K562 (cell line): ENCODE measurements around the gene ALKBH3. TPM values are rescaled to one million over a fixed set of nuclear protein-coding genes. Genes with fewer than 3 reads are reported as not detected.

Experiments used
- ATAC-seq: fragments of 200-7000 bp; cut with Tn5 transposase; 3 replicates; pipeline ENCODE4 v1.9.1; 2020; ENCODE audit warnings: moderate library complexity
- BruUV-seq: library from RNA; stranded (reverse); fragments of 400-500 nt; replicated peaks from 2 replicates; lab custom pipeline; 2021; lab: Mats Ljungman, UMichigan
- CTCF ChIA-PET: fragments of 300-600 bp; formaldehyde crosslinking; extraction: SDS; loops from one replicate; lab custom pipeline; 2021; ENCODE audit warnings: low intra/inter-chr PET ratio; lab: Yijun Ruan, JAX
- POLR2A ChIA-PET: fragments of 300-600, 350-650 bp; sonication (Branson Sonifier 250); formaldehyde crosslinking; extraction: SDS; loops from one replicate; lab custom pipeline; 2021; ENCODE audit warnings: antibody characterized with exemption, inconsistent platforms; lab: Yijun Ruan, JAX
- DNase-seq, 4 experiments: peaks; one replicate each; pipeline versions ENCODE4 v3.0.0 to v3.0.0-alpha.2; 2011 to 2018; ENCODE audit warnings: low spot score in 3 of 4, mixed read lengths in 3 of 4; ENCODE audit errors: extremely low read depth in 1 of 4
- FAIRE-seq: peaks from 2 replicates; lab custom pipeline; 2011; peaks lifted over from hg19 to GRCh38; lab: Jason Lieb, UNC
- H2AFZ ChIP-seq: 2 replicates; pipeline ENCODE4 v1.6.0; 2011; ENCODE audit warnings: low read depth, low read length, control low read depth, inconsistent platforms
- H3K27ac ChIP-seq: fragments of 200-600 bp; 3 replicates; pipeline ENCODE4 v1.8.0; 2011; ENCODE audit warnings: low read depth, mild to moderate bottlenecking, control low read depth, inconsistent platforms, low read length, moderate library complexity, mixed read lengths; ENCODE audit errors: extremely low read depth
- H3K27me3 ChIP-seq, 2 experiments: fragments of 300-600 bp in 1 of 2; 2 replicates in 1 of 2; 3 replicates in 1 of 2; pipeline versions ENCODE4 v1.6.0 to v1.8.0; 2011; ENCODE audit warnings: inconsistent platforms in 2 of 2, low read length in 2 of 2, mild to moderate bottlenecking in 1 of 2, mixed read lengths in 1 of 2, moderate library complexity in 1 of 2; ENCODE audit not compliant: control insufficient read depth in 2 of 2, insufficient read depth in 2 of 2
- H3K36me3 ChIP-seq: fragments of 300-600 bp; 3 replicates; pipeline ENCODE4 v1.8.0; 2011; ENCODE audit warnings: mild to moderate bottlenecking, low read length, inconsistent platforms; ENCODE audit not compliant: control insufficient read depth, insufficient read depth
- H3K4me1 ChIP-seq, 2 experiments: fragments of 200-600 bp in 1 of 2; replicated peaks in 1 of 2; 2 replicates in 1 of 2; 3 replicates in 1 of 2; pipeline versions ENCODE4 v1.5.1 to v1.8.0; 2011; ENCODE audit warnings: inconsistent platforms in 2 of 2, low read length in 2 of 2, mild to moderate bottlenecking in 1 of 2, mixed read lengths in 1 of 2, moderate library complexity in 1 of 2; ENCODE audit not compliant: control insufficient read depth in 2 of 2, insufficient read depth in 2 of 2
- H3K4me2 ChIP-seq: 2 replicates; pipeline ENCODE4 v1.6.1; 2011; ENCODE audit warnings: low read length, control low read depth, inconsistent platforms, mixed read lengths; ENCODE audit not compliant: insufficient read depth
- H3K4me3 ChIP-seq: fragments of 200-600 bp; sonication (generic), shearing (Covaris generic); 2 replicates; pipeline ENCODE4 v1.5.1; 2016; ENCODE audit warnings: control low read depth, inconsistent platforms
- H3K79me2 ChIP-seq: fragments of 200-600 bp; 3 replicates; pipeline ENCODE4 v1.8.0; 2011; ENCODE audit warnings: low read length, inconsistent platforms; ENCODE audit not compliant: control insufficient read depth, insufficient read depth
- H3K9ac ChIP-seq, 2 experiments: 2 replicates each; pipeline versions ENCODE4 v1.6.0 to v1.6.1; 2011; ENCODE audit warnings: low read depth in 2 of 2, low read length in 2 of 2, control low read depth in 1 of 2, inconsistent platforms in 1 of 2, mild to moderate bottlenecking in 1 of 2, mixed read lengths in 1 of 2; ENCODE audit not compliant: insufficient read depth in 1 of 2
- H3K9me1 ChIP-seq: one replicate; pipeline ENCODE4 v1.6.0; 2011; ENCODE audit warnings: inconsistent platforms, mild to moderate bottlenecking, low read length, moderate library complexity; ENCODE audit not compliant: control insufficient read depth, insufficient read depth
- H3K9me3 ChIP-seq: replicated peaks from 2 replicates; pipeline ENCODE4 v1.5.1; 2011; ENCODE audit warnings: low read depth, low read length, inconsistent platforms; ENCODE audit not compliant: control insufficient read depth, insufficient read depth
- H4K20me1 ChIP-seq: replicated peaks from 2 replicates; pipeline ENCODE4 v1.6.1; 2011; ENCODE audit warnings: low read length, inconsistent platforms, mixed read lengths; ENCODE audit not compliant: control insufficient read depth, insufficient read depth
- CEBPB ChIP-seq: fragments of 450-650 bp; IDR thresholded peaks from 2 replicates; pipeline ENCODE4 v1.6.1; 2016; ENCODE audit warnings: missing genetic modification characterization, missing compliant biosample characterization
- DNMT1 ChIP-seq: fragments of 450-650 bp; IDR thresholded peaks from 2 replicates; pipeline ENCODE4 v1.6.1; 2016; ENCODE audit warnings: antibody characterized with exemption, mild to moderate bottlenecking
- L3MBTL2 ChIP-seq: fragments of 450-650 bp; IDR thresholded peaks from 2 replicates; pipeline ENCODE4 v1.6.1; 2016; ENCODE audit warnings: mild to moderate bottlenecking, moderate library complexity
- MBD2 ChIP-seq: sonication (generic); IDR thresholded peaks from 2 replicates; pipeline ENCODE4 v1.6.1; 2016; ENCODE audit warnings: low read depth, borderline replicate concordance
- NCOA2 ChIP-seq, 2 experiments: fragments of 450-650 bp; IDR thresholded peaks; 2 replicates each; pipeline ENCODE4 v1.6.1; 2018; ENCODE audit warnings: mild to moderate bottlenecking in 2 of 2, moderate library complexity in 1 of 2; ENCODE audit not compliant: partially characterized antibody in 2 of 2
- NR2F6 ChIP-seq: fragments of 450-650 bp; formaldehyde crosslinking; IDR thresholded peaks from 2 replicates; pipeline ENCODE4 v1.4.0; 2020; ENCODE audit warnings: mild to moderate bottlenecking
- NR4A1 ChIP-seq, 2 experiments: fragments of 250-450 bp in 1 of 2; fragments of 450-650 bp in 1 of 2; sonication (Bioruptor Pico) in 1 of 2; IDR thresholded peaks; 2 replicates each; pipeline versions ENCODE4 v1.4.0 to v1.6.1; 2016 to 2020; ENCODE audit warnings: mild to moderate bottlenecking in 2 of 2, missing compliant biosample characterization in 1 of 2, missing genetic modification characterization in 1 of 2, moderate library complexity in 1 of 2
- SMAD2 ChIP-seq: fragments of 150-350 bp; IDR thresholded peaks from 2 replicates; pipeline ENCODE4 v1.6.1; 2014; ENCODE audit warnings: low read depth, mild to moderate bottlenecking, low read length
- SP1 ChIP-seq: sonication (generic); formaldehyde crosslinking; IDR thresholded peaks from 2 replicates; pipeline ENCODE4 v1.8.1; 2022; ENCODE audit warnings: mild to moderate bottlenecking, missing genetic modification reagents
- TEAD4 ChIP-seq, 2 experiments: sonication (generic) in 1 of 2; formaldehyde crosslinking in 1 of 2; IDR thresholded peaks; 2 replicates each; pipeline versions ENCODE4 v1.6.1 to v1.8.0; 2012 to 2022; ENCODE audit warnings: borderline replicate concordance in 1 of 2, inconsistent platforms in 1 of 2, low read length in 1 of 2, mild to moderate bottlenecking in 1 of 2, missing genetic modification reagents in 1 of 2
- THRAP3 ChIP-seq: fragments of 450-650 bp; IDR thresholded peaks from 2 replicates; pipeline ENCODE4 v1.6.1; 2016; ENCODE audit warnings: mild to moderate bottlenecking, inconsistent platforms, borderline replicate concordance
- ZKSCAN1 ChIP-seq: fragments of 150-350 bp; IDR thresholded peaks from 2 replicates; pipeline ENCODE4 v1.6.1; 2016; ENCODE audit warnings: low read depth, low read length
- ZNF3 ChIP-seq: fragments of 250-450 bp; sonication (Bioruptor Pico); IDR thresholded peaks from 2 replicates; pipeline ENCODE4 v1.5.0; 2021; ENCODE audit warnings: mild to moderate bottlenecking, moderate library complexity
- WGBS: fragments of 100-300 bp; shearing (Covaris generic); methylation state at CpG from one replicate; pipeline ENCODE4 v1.1.6; 2016; ENCODE audit warnings: low coverage, mixed read lengths; ENCODE audit not compliant: insufficient coverage; ENCODE audit errors: missing lambda C conversion rate; 5-methylcytosine and 5-hydroxymethylcytosine counted together
- in situ Hi-C: fragments of 300-500 bp; cut with MboI; formaldehyde crosslinking; loops from 4 replicates; pipeline ENCODE4 v1.15.0; 2018; ENCODE audit warnings: inconsistent platforms, mixed read lengths
- intact Hi-C: fragments of 100-400 bp; cut with micrococcal nuclease; formaldehyde crosslinking; loops from 2 replicates; pipeline ENCODE4 v1.14.2; 2022
- polyA plus RNA-seq, 8 experiments: library from polyadenylated mRNA; depleted of rRNA in 4 of 8; stranded (reverse) in 5 of 8; unstranded in 3 of 8; fragments of >200 nt; fragmentation: Nextera tagmentation in 2 of 8; fragmentation: Illumina TruSeq in 1 of 8; extraction: Ambion mirVana in 2 of 8; extraction: Trizol in 1 of 8; gene quantifications; 2 replicates each; pipeline versions ENCODE4 v1.2.1 to v1.2.3, GENCODE V29; 2011 to 2014; ENCODE audit warnings: inconsistent platforms in 1 of 8, missing spikeins in 1 of 8
- total RNA-seq, 7 experiments: library from RNA; depleted of rRNA in 6 of 7; stranded (reverse); fragments of >200 nt in 6 of 7; fragmentation: Illumina TruSeq in 2 of 7; extraction: Trizol in 2 of 7; gene quantifications; 2 replicates each; pipeline versions ENCODE4 v1.2.1 to v1.2.3, GENCODE V29; 2011 to 2021; ENCODE audit warnings: low replicate concordance in 1 of 7
- TF ChIP-seq, protein P1 (sequence below): fragments of 450-650 bp; IDR thresholded peaks from 2 replicates; pipeline ENCODE4 v1.6.1; 2017; ENCODE audit warnings: antibody characterized with exemption, mild to moderate bottlenecking
- TF ChIP-seq, protein P2 (sequence below): fragments of 250-450 bp; sonication (Bioruptor Pico); IDR thresholded peaks from 2 replicates; pipeline ENCODE4 v1.5.0; 2021

The ALKBH3 gene
- total and polyA plus RNA-seq, 9 of the 15 experiments (the other 6 are each of a cell fraction or from before 2014, with no cell fraction given): 16.0 to 49.9 (median 36.5) TPM

DNA sequence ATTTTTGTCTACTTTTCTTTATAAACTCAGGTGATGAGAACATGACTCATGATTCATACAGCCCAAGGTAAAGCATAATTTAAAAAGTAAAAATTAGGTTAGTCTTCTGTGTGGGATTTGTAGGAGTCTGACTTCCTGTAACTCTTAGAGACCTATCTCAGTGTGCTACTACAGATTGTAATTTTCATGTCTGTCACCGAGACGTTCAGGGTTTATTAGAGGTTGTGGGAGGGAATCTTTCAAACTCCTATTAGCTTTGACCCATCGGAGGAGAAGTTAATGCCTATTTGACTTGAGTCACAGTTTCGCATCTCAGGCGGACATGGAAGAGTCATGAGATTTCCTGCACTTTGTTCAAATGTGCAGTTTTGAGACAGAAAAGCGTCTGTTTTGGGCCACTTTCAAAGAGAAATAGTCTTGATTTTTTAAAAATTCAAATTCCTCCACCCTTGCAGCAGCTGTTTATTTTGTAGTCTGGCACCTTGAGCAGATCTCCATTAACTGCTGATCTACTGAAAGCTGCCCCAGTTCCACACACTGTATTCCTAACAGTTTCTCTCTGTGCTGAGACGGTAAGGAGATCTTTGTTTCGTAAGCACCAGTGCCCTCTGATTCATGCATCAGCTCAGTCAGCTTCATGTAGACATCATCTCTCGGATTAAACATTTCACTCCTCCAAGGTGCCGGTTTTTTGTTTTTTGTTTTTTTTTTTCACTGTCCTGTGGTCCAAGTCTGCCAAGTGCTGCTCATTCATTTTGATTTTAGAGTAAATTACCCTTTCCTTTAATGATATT is 24.3 kb downstream of the ALKBH3 start:
- ATAC-seq: no peak
- FAIRE-seq: no peak
- no peak for DNase-seq
- Histone ChIP-seq H3K4me2 (no peak overlapping the region), H2AFZ (no peak overlapping the region), H3K4me1 (no peaks in the 10 kb centered on the region), H3K79me2 (no peaks in the 10 kb centered on the region), H3K4me3 (no peak overlapping the region), H3K36me3 (peaks cover 11% of the 10 kb centered on the region; the same call in 2 of the 3 replicates), H3K27ac (no peak overlapping the region), H4K20me1 (no peaks in the 10 kb centered on the region), H3K9ac (no peak overlapping the region), H3K9me1 (no peaks in the 10 kb centered on the region), H3K27me3 (no peaks in the 10 kb centered on the region; a peak in 1 of 5 replicates), H3K9me3 (no peaks in the 10 kb centered on the region)
- in situ Hi-C loops (no loop called here), intact Hi-C loops (no loop called here)
- no TSS peak for BruUV-seq
- TF ChIP-seq NCOA2 (IDR thresholded peaks at IDR 0.05; ENCODE audit: partially characterized antibody in 2 of 2) (no peak), TEAD4 (IDR thresholded peaks at IDR 0.05; ENCODE audit: low read length) (no peak), TEAD4 (CRISPR knock-in tag; IDR thresholded peaks at IDR 0.05; ENCODE audit: borderline replicate concordance) (no peak), NR4A1 (CRISPR knock-in tag; IDR thresholded peaks at IDR 0.05) (no peak), NR4A1 (tag; IDR thresholded peaks at IDR 0.05) (no peak), SP1 (CRISPR knock-in tag) (no peak), DNMT1 (no peak), MBD2 (no peak), L3MBTL2 (no peak), ZKSCAN1 (no peak), ZNF3 (CRISPR knock-in tag) (no peak), CEBPB (tag) (no peak), SMAD2 (no peak), THRAP3 (no peak), NR2F6 (CRISPR knock-in tag) (no peak)
- TF ChIP-seq, protein P1, sequence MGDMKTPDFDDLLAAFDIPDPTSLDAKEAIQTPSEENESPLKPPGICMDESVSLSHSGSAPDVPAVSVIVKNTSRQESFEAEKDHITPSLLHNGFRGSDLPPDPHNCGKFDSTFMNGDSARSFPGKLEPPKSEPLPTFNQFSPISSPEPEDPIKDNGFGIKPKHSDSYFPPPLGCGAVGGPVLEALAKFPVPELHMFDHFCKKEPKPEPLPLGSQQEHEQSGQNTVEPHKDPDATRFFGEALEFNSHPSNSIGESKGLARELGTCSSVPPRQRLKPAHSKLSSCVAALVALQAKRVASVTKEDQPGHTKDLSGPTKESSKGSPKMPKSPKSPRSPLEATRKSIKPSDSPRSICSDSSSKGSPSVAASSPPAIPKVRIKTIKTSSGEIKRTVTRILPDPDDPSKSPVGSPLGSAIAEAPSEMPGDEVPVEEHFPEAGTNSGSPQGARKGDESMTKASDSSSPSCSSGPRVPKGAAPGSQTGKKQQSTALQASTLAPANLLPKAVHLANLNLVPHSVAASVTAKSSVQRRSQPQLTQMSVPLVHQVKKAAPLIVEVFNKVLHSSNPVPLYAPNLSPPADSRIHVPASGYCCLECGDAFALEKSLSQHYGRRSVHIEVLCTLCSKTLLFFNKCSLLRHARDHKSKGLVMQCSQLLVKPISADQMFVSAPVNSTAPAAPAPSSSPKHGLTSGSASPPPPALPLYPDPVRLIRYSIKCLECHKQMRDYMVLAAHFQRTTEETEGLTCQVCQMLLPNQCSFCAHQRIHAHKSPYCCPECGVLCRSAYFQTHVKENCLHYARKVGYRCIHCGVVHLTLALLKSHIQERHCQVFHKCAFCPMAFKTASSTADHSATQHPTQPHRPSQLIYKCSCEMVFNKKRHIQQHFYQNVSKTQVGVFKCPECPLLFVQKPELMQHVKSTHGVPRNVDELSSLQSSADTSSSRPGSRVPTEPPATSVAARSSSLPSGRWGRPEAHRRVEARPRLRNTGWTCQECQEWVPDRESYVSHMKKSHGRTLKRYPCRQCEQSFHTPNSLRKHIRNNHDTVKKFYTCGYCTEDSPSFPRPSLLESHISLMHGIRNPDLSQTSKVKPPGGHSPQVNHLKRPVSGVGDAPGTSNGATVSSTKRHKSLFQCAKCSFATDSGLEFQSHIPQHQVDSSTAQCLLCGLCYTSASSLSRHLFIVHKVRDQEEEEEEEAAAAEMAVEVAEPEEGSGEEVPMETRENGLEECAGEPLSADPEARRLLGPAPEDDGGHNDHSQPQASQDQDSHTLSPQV: no peak
- TF ChIP-seq, protein P2, sequence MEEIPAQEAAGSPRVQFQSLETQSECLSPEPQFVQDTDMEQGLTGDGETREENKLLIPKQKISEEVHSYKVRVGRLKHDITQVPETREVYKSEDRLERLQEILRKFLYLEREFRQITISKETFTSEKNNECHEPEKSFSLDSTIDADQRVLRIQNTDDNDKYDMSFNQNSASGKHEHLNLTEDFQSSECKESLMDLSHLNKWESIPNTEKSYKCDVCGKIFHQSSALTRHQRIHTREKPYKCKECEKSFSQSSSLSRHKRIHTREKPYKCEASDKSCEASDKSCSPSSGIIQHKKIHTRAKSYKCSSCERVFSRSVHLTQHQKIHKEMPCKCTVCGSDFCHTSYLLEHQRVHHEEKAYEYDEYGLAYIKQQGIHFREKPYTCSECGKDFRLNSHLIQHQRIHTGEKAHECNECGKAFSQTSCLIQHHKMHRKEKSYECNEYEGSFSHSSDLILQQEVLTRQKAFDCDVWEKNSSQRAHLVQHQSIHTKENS (CRISPR knock-in tag): no peak
- CTCF ChIA-PET: no interaction called here
- POLR2A ChIA-PET: interaction anchor here (0.6 to 1.5 kb wide), 2 partner anchors 18 to 38 kb away, joined by 3 to 6 read pairs; partner anchors contain the start of gene C11orf96
- 63% methylated on average over 10 of the region's 10 CpGs for WGBS
